ENCODE results near the gene GRM2. TPM values are rescaled to one million over a fixed set of nuclear protein-coding genes. Genes with fewer than 3 reads are reported as not detected.

Gene GRM2
- total RNA-seq, 1 experiment from 2014 or later = 0.07 TPM

DNA sequence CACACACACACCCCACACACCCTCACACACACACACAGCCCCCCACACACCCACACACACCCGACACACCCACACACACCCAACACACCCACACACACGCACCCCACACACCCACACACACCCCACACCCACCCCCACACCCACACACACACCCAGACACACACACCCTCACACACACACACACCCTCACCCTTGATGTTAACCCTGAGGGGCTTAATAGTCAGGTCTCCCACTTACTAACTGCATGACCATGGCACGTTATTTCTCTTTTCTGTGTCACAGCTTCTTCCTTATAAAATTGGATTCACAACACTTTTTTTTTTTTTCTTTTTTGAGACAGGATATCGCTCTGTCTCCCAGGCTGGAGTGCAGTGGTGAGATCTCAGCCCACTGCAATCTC lies 2.8 kb downstream of the GRM2 start:
- TF ChIP-seq, protein P1, sequence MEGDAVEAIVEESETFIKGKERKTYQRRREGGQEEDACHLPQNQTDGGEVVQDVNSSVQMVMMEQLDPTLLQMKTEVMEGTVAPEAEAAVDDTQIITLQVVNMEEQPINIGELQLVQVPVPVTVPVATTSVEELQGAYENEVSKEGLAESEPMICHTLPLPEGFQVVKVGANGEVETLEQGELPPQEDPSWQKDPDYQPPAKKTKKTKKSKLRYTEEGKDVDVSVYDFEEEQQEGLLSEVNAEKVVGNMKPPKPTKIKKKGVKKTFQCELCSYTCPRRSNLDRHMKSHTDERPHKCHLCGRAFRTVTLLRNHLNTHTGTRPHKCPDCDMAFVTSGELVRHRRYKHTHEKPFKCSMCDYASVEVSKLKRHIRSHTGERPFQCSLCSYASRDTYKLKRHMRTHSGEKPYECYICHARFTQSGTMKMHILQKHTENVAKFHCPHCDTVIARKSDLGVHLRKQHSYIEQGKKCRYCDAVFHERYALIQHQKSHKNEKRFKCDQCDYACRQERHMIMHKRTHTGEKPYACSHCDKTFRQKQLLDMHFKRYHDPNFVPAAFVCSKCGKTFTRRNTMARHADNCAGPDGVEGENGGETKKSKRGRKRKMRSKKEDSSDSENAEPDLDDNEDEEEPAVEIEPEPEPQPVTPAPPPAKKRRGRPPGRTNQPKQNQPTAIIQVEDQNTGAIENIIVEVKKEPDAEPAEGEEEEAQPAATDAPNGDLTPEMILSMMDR (conservative IDR thresholded peaks at IDR 0.05; ENCODE audit: low read depth, low read length) = no peak
- TF ChIP-seq EZH2phosphoT487 (IDR thresholded peaks at IDR 0.05; ENCODE audit: borderline replicate concordance, low read length) = no peak
- no peak for TF ChIP-seq EZH2 (IDR thresholded peaks at IDR 0.05; ENCODE audit: low read length, unreplicated experiment)
- Histone ChIP-seq H3K79me2 (ENCODE audit: low read length) (no peaks in the 10 kb centered on the region), H3K27me3 (ENCODE audit: low read length) (no peaks in the 10 kb centered on the region), H3K9me2 (replicated peaks; ENCODE audit: low read length) (no peaks in the 10 kb centered on the region), H3K36me3 (ENCODE audit: low read depth, low read length) (no peaks in the 10 kb centered on the region), H3K27ac (ENCODE audit: low read length) (no peak overlapping the region), H3K4me1 (ENCODE audit: insufficient read depth, low read length) (no peaks in the 10 kb centered on the region), H3K4me2 (ENCODE audit: low read length) (no peak overlapping the region), H3K9me3 (ENCODE audit: low read length) (no peaks in the 10 kb centered on the region), H3K4me3 (ENCODE audit: low read length) (no peak overlapping the region), H4K20me1 (ENCODE audit: low read length) (no peaks in the 10 kb centered on the region), H3F3A (ENCODE audit: low read length, unreplicated experiment) (no peaks in the 10 kb centered on the region), H2AFZ (ENCODE audit: low read length) (no peak overlapping the region), H3K9ac (ENCODE audit: low read length) (no peak overlapping the region)
- DNase-seq (no peak), ATAC-seq (no peak)
- ChIA-PET CTCF (no interaction called here), POLR2A (ENCODE audit: unreplicated experiment) (no interaction called here)
- BruUV-seq (replicated peaks) = no TSS peak
- intact Hi-C loops (cut with micrococcal nuclease) = no loop called here

GRCh38 chr3:51710631-51711351 lies 3.9 kb downstream of the GRM2 start:
- ChIA-PET POLR2A (ENCODE audit: unreplicated experiment) (no interaction called here), CTCF (no interaction called here)
- Histone ChIP-seq H3K9me2 (replicated peaks; ENCODE audit: low read length) (no peaks in the 10 kb centered on the region), H3K27me3 (ENCODE audit: low read length) (no peaks in the 10 kb centered on the region), H3K27ac (ENCODE audit: low read length) (no peak overlapping the region), H3K9me3 (ENCODE audit: low read length) (no peaks in the 10 kb centered on the region), H3K9ac (ENCODE audit: low read length) (no peak overlapping the region), H3K36me3 (ENCODE audit: low read depth, low read length) (no peaks in the 10 kb centered on the region), H2AFZ (ENCODE audit: low read length) (no peak overlapping the region), H4K20me1 (ENCODE audit: low read length) (no peaks in the 10 kb centered on the region), H3K79me2 (ENCODE audit: low read length) (no peaks in the 10 kb centered on the region), H3F3A (ENCODE audit: low read length, unreplicated experiment) (no peaks in the 10 kb centered on the region), H3K4me3 (ENCODE audit: low read length) (no peak overlapping the region), H3K4me2 (ENCODE audit: low read length) (no peak overlapping the region), H3K4me1 (ENCODE audit: insufficient read depth, low read length) (no peaks in the 10 kb centered on the region)
- BruUV-seq (replicated peaks) = no TSS peak
- intact Hi-C loops (cut with micrococcal nuclease) = no loop called here
- ATAC-seq = peak; percentile 48
- TF ChIP-seq, protein P1 (conservative IDR thresholded peaks at IDR 0.05; ENCODE audit: low read depth, low read length) = peak; percentile 35; the same call in 1 of the 2 replicates
- TF ChIP-seq EZH2phosphoT487 (IDR thresholded peaks at IDR 0.05; ENCODE audit: borderline replicate concordance, low read length) (no peak), EZH2 (IDR thresholded peaks at IDR 0.05; ENCODE audit: low read length, unreplicated experiment) (no peak)
- DNase-seq = peak; percentile 44

GRCh38 chr3:51711352-51712037 lies 4.6 kb downstream of the GRM2 start:
- Histone ChIP-seq H3K4me3 (ENCODE audit: low read length) (no peak overlapping the region), H3K27ac (ENCODE audit: low read length) (no peak overlapping the region), H3K79me2 (ENCODE audit: low read length) (no peaks in the 10 kb centered on the region), H4K20me1 (ENCODE audit: low read length) (no peaks in the 10 kb centered on the region), H3K27me3 (ENCODE audit: low read length) (no peaks in the 10 kb centered on the region), H3K9me3 (ENCODE audit: low read length) (no peaks in the 10 kb centered on the region), H3F3A (ENCODE audit: low read length, unreplicated experiment) (no peaks in the 10 kb centered on the region), H3K4me1 (ENCODE audit: insufficient read depth, low read length) (no peaks in the 10 kb centered on the region), H3K36me3 (ENCODE audit: low read depth, low read length) (no peaks in the 10 kb centered on the region), H3K9ac (ENCODE audit: low read length) (no peak overlapping the region), H3K9me2 (replicated peaks; ENCODE audit: low read length) (no peaks in the 10 kb centered on the region), H3K4me2 (ENCODE audit: low read length) (no peak overlapping the region), H2AFZ (ENCODE audit: low read length) (no peak overlapping the region)
- no peak for ATAC-seq
- no TSS peak for BruUV-seq (replicated peaks)
- TF ChIP-seq EZH2 (IDR thresholded peaks at IDR 0.05; ENCODE audit: low read length, unreplicated experiment) (no peak), EZH2phosphoT487 (IDR thresholded peaks at IDR 0.05; ENCODE audit: borderline replicate concordance, low read length) (no peak)
- TF ChIP-seq, protein P1 (conservative IDR thresholded peaks at IDR 0.05; ENCODE audit: low read depth, low read length) = no peak
- DNase-seq = no peak
- intact Hi-C loops (cut with micrococcal nuclease) = no loop called here
- POLR2A ChIA-PET (ENCODE audit: unreplicated experiment) = no interaction called here
- CTCF ChIA-PET = no interaction called here

Data from PC-3 (cell line).